ENCODE results near the gene TSPAN18. TPM values are rescaled to one million over a fixed set of nuclear protein-coding genes. Genes with fewer than 3 reads are reported as not detected.

TSPAN18 gene
- total RNA-seq, 1 donor from 2014 or later = 717 TPM

DNA sequence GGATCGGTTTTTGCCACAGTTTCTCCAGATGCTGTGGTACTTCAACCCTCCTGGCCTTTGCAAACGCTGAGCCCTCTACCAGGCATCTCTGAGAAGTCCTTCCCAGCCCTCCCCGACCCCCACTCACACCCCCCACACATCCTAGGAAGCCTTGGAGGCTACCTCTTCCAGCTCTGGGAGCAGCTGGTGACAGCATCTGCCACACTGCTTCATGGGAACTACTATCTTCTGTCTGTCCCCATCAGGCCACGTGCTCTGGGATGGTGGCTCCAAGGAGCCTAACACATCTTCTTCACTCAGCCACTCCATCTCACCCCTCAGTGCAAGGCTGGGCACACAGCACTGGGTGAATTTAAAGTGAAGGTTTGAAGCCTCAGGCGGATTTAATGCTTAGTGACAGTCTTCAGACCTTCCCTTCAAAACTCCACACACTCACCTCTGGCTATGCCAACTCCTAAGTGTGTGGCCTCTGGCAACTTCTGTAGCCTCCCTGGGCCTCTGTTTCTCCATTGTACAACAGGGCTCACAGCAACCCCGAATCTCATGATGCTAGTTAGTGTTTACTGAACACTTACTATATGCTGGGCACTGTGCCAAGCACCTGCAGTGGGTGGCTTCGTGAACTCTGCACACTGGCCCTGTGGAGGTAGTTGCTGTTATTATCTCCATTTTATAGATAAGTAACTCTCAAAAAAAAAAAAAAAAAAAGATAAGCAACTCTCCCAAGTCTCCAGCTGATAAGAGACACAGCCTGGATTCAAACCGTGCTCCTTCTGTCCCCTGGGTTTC is 231.2 kb downstream of the TSPAN18 start:
- H3K9me3 Mint-ChIP-seq (ENCODE audit: unreplicated experiment) = no peaks in the 10 kb centered on the region
- no peaks in the 10 kb centered on the region for H3K36me3 Mint-ChIP-seq (ENCODE audit: low read depth, unreplicated experiment)
- TF ChIP-seq, protein P1, sequence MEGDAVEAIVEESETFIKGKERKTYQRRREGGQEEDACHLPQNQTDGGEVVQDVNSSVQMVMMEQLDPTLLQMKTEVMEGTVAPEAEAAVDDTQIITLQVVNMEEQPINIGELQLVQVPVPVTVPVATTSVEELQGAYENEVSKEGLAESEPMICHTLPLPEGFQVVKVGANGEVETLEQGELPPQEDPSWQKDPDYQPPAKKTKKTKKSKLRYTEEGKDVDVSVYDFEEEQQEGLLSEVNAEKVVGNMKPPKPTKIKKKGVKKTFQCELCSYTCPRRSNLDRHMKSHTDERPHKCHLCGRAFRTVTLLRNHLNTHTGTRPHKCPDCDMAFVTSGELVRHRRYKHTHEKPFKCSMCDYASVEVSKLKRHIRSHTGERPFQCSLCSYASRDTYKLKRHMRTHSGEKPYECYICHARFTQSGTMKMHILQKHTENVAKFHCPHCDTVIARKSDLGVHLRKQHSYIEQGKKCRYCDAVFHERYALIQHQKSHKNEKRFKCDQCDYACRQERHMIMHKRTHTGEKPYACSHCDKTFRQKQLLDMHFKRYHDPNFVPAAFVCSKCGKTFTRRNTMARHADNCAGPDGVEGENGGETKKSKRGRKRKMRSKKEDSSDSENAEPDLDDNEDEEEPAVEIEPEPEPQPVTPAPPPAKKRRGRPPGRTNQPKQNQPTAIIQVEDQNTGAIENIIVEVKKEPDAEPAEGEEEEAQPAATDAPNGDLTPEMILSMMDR (IDR thresholded peaks at IDR 0.05; ENCODE audit: unreplicated experiment) = no peak
- no peak for DNase-seq (ENCODE audit: low spot score)
- no peak overlapping the region for H3K4me3 Mint-ChIP-seq (ENCODE audit: unreplicated experiment)
- H3K4me1 Mint-ChIP-seq (ENCODE audit: unreplicated experiment) = peaks cover 36% of the 10 kb centered on the region
- H3K27me3 Mint-ChIP-seq (ENCODE audit: unreplicated experiment) = peaks cover 5% of the 10 kb centered on the region
- H3K27ac Mint-ChIP-seq (ENCODE audit: unreplicated experiment) = no peak overlapping the region

DNA sequence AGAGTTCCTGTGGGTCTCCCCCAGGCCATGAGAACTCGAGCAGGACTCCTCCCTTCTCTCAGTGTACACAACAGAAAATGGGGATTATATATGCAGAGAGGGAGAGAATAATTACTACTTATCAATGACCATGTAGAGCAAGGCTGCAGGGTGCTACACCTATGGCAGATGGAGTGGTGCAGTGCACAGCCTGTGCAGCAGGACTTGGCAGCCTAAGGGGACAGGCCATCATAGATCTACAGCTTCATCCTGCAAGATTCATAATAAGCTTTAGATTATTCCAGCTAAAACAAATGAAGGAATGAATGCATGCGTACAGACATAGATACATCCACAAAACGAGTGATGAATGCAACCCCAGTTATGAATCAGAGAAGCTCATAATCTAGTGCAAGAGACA is 232.3 kb downstream of the TSPAN18 start:
- H3K27ac Mint-ChIP-seq (ENCODE audit: unreplicated experiment) = peak overlapping the region; percentile 6
- no peak for DNase-seq (ENCODE audit: low spot score)
- peaks cover 5% of the 10 kb centered on the region for H3K27me3 Mint-ChIP-seq (ENCODE audit: unreplicated experiment)
- H3K9me3 Mint-ChIP-seq (ENCODE audit: unreplicated experiment) = no peaks in the 10 kb centered on the region
- H3K36me3 Mint-ChIP-seq (ENCODE audit: low read depth, unreplicated experiment) = no peaks in the 10 kb centered on the region
- TF ChIP-seq, protein P1 (IDR thresholded peaks at IDR 0.05; ENCODE audit: unreplicated experiment) = no peak
- peaks cover 31% of the 10 kb centered on the region for H3K4me1 Mint-ChIP-seq (ENCODE audit: unreplicated experiment)
- H3K4me3 Mint-ChIP-seq (ENCODE audit: unreplicated experiment) = no peak overlapping the region

DNA sequence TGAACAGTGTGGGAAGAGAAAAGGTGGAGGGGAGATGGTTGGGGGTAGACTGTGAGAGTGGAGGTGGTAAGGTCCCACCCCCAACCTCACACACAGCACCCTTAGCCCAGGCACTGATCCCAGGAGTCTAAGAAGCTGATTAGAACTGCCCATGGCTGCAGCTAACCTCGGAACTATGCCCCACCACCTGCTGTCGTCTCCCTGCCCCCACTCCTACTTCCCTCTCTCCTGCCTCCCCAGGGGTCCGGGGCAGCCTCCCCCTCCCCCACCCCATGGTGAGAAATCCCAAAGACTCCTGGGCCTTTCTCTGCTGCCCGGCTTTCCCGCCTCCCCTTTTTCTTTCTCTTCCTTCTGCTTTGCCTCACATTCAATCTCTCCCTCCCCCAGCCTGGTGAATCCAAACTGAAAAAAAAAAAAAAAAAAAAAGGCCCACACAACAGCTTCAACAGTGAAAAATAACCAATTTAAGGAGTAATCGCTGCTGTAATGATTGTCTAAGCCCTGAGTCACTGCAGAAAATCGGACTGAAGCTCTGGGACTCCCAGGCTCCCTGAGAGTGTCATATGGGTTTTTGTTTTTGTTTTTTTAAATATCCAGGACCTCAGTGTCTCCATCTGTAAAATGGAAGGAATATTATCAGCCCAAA is 233.6 kb downstream of the TSPAN18 start:
- Mint-ChIP-seq H3K27me3 (ENCODE audit: unreplicated experiment) (peaks cover 4% of the 10 kb centered on the region), H3K27ac (ENCODE audit: unreplicated experiment) (no peak overlapping the region), H3K4me3 (ENCODE audit: unreplicated experiment) (no peak overlapping the region), H3K36me3 (ENCODE audit: low read depth, unreplicated experiment) (no peaks in the 10 kb centered on the region), H3K4me1 (ENCODE audit: unreplicated experiment) (peaks cover 19% of the 10 kb centered on the region), H3K9me3 (ENCODE audit: unreplicated experiment) (no peaks in the 10 kb centered on the region)
- TF ChIP-seq, protein P1 (IDR thresholded peaks at IDR 0.05; ENCODE audit: unreplicated experiment) = no peak
- no peak for DNase-seq (ENCODE audit: low spot score)

DNA sequence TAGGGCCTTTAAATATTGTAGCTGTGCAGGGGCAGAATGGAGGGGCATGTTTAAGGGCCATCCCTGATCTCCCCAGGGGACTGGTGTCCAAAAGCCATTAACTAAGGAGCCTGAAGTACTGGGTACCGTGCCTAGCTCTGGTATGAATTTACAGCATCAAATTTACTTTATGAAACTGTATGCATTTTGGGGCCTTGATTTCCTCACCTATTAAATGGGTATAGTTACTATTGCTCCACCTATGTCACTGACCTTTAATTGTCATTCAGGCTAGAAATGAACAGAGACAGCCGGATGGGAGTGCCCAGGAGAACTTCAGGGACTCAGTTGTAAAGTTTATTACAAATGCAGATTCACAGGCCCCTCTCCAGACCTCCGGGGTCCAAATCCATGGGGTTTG is 235.7 kb downstream of the TSPAN18 start:
- H3K27me3 Mint-ChIP-seq (ENCODE audit: unreplicated experiment) = peaks cover 2% of the 10 kb centered on the region
- H3K4me3 Mint-ChIP-seq (ENCODE audit: unreplicated experiment) = no peak overlapping the region
- no peak overlapping the region for H3K27ac Mint-ChIP-seq (ENCODE audit: unreplicated experiment)
- H3K36me3 Mint-ChIP-seq (ENCODE audit: low read depth, unreplicated experiment) = no peaks in the 10 kb centered on the region
- DNase-seq (ENCODE audit: low spot score) = no peak
- TF ChIP-seq, protein P1 (IDR thresholded peaks at IDR 0.05; ENCODE audit: unreplicated experiment) = no peak
- H3K4me1 Mint-ChIP-seq (ENCODE audit: unreplicated experiment) = peaks cover 5% of the 10 kb centered on the region
- no peaks in the 10 kb centered on the region for H3K9me3 Mint-ChIP-seq (ENCODE audit: unreplicated experiment)

DNA sequence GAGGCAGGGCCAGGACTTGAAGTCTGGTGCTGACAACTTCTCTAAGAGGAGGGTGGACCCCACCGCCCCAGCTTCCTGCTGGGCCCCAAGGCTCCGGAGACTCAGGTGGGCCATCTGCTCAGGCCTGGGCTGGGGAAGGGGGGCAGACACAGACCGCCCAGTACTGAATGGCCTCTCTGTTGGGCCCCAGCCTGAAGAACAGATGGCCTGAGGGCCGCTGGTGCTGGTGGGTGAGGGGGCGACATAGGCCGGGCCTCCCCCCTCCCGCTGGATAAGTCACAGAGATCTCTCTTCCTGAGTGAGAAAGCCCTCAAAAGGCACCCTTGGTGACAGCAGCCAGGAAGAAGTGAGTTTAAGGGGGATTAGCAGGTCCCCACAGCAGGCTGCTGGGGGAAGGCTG is 236.4 kb downstream of the TSPAN18 start:
- H3K9me3 Mint-ChIP-seq (ENCODE audit: unreplicated experiment) = no peaks in the 10 kb centered on the region
- no peaks in the 10 kb centered on the region for H3K36me3 Mint-ChIP-seq (ENCODE audit: low read depth, unreplicated experiment)
- no peak for DNase-seq (ENCODE audit: low spot score)
- TF ChIP-seq, protein P1 (IDR thresholded peaks at IDR 0.05; ENCODE audit: unreplicated experiment) = no peak
- H3K27me3 Mint-ChIP-seq (ENCODE audit: unreplicated experiment) = peaks cover 2% of the 10 kb centered on the region
- no peak overlapping the region for H3K4me3 Mint-ChIP-seq (ENCODE audit: unreplicated experiment)
- H3K4me1 Mint-ChIP-seq (ENCODE audit: unreplicated experiment) = peaks cover 5% of the 10 kb centered on the region
- no peak overlapping the region for H3K27ac Mint-ChIP-seq (ENCODE audit: unreplicated experiment)
